GM10266 (cell line): ENCODE data around the gene TIRAP.

ENCODE experiments used
- DNase-seq: peaks from one replicate; pipeline ENCODE4 v3.0.0; 2012; ENCODE audit errors: extremely low spot score
- TF ChIP-seq, protein P1 (sequence below): IDR thresholded peaks from 2 replicates; pipeline ENCODE4 v1.5.1; 2012; ENCODE audit warnings: mild to moderate bottlenecking, low read depth; ENCODE audit not compliant: control insufficient read depth, insufficient read depth; ENCODE audit errors: missing control alignments

Gene TIRAP

GRCh38 chr11:126282361-126282735, 545 bp upstream of the TIRAP start:
- DNase-seq, result no peak
- TF ChIP-seq, protein P1, sequence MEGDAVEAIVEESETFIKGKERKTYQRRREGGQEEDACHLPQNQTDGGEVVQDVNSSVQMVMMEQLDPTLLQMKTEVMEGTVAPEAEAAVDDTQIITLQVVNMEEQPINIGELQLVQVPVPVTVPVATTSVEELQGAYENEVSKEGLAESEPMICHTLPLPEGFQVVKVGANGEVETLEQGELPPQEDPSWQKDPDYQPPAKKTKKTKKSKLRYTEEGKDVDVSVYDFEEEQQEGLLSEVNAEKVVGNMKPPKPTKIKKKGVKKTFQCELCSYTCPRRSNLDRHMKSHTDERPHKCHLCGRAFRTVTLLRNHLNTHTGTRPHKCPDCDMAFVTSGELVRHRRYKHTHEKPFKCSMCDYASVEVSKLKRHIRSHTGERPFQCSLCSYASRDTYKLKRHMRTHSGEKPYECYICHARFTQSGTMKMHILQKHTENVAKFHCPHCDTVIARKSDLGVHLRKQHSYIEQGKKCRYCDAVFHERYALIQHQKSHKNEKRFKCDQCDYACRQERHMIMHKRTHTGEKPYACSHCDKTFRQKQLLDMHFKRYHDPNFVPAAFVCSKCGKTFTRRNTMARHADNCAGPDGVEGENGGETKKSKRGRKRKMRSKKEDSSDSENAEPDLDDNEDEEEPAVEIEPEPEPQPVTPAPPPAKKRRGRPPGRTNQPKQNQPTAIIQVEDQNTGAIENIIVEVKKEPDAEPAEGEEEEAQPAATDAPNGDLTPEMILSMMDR, result no peak

DNA sequence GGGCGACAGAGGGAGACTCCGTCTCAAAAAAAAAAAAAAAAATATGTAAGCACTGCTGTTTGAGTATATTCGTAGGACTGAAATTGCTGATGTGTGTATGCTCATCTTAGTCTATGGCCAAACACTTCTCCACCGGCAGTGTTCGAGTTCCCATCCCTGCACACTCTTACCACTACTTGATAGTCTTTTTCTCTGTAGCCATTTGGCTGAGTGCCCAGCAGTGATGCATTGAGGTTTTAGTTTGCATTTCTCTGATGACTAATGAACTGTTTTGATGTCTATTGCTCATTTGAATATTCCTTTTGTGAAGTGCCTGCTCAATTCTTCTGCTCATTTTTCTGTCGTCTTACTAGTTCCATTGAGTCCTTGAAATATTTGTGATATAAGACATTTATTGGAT, 1.9 kb downstream of the TIRAP start:
- peak; percentile 75 for DNase-seq
- TF ChIP-seq, protein P1, result no peak

- TF ChIP-seq, protein P1, result no peak
- DNase-seq, result no peak
Measured at GRCh38 chr11:126288237-126288636, 5.3 kb downstream of the TIRAP start.

GRCh38 chr11:126290887-126291286, 8.0 kb downstream of the TIRAP start:
- TF ChIP-seq, protein P1, result no peak
- no peak for DNase-seq

GRCh38 chr11:126293726-126294125, 10.8 kb downstream of the TIRAP start:
- no peak for DNase-seq
- TF ChIP-seq, protein P1, result no peak

DNA sequence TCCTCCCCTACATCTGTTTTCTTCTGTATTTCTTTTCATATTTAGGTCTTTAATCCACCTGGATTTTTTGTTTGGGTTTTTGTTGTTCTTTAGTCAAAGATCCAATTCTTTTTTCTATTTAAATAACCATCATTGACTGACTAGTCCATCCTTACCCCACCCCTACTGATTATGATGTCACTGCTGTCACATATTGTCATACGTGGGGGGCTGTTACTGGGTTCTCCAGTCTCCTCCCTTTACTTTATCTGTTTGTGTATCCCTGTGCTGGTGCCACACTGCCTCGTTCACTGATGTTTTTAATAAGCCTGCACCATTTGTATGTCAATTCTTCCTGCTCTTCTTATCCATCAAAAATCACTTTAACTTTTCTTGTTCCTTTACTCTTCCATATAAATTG, 14.1 kb downstream of the TIRAP start:
- TF ChIP-seq, protein P1, result no peak
- DNase-seq, result no peak

DNA sequence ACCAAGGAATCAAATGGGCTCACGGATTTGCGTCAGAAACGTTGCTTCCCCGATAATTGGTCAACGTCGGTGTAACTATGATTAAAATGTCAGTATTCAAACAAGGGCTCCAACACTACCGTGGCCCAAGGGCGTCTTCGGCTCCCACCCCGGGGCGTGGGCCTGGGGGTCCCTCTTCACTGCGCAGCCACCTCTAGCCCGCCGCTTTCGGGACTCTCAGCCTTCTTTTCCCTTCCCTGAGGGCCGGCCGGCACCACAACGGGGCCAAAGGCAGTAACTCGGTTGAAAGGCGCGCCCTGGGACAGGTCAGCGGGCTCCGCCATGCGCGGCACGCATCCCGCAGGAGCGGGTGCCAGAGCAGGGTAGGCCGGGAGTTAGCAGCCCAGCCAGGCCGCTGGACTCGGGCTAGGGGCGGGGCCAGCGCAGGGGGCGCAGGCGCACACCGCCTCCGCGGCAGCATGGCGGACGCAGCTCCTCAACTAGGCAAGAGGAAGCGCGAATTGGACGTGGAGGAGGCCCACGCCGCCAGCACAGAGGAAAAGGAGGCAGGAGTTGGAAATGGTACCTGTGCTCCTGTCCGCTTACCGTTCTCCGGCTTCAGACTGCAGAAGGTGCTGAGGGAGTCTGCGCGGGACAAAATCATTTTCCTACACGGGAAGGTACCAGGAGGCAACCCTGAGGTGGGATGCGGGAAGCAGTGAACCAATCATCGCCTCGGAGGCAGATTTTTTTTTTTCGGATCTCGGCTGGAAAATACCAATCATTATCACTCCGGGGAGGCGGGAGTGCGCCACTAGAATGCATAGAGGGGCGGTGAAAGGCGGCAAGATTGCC, 20.9 kb downstream of the TIRAP start, which contains the start of gene DCPS:
TSS of gene DCPS (plus strand) at position 438 of the 834 bp plus-strand sequence. CDS start at position 459, 21 bp downstream.
- TF ChIP-seq, protein P1, result no peak
- peak; percentile 87 for DNase-seq
